ENCODE data around the gene MYO5C.
A peak's percentile ranks its signal among the peaks of the same experiment; 100 is the strongest.
"Not testable (repeated sequence)": the region's sequence is repeated elsewhere in the genome, so short reads cannot be mapped to it uniquely, and the experiment has no call there.

Gene MYO5C

GRCh38 chr15:52306270-52306669, 10.7 kb upstream of the MYO5C start:
- DNase-seq (ENCODE audit: low read depth) = peak; percentile 72

- DNase-seq (ENCODE audit: low read depth) = no peak
These were observed 7.6 kb upstream of the MYO5C start for GRCh38 chr15:52303093-52303772.

- DNase-seq (ENCODE audit: low read depth) = no peak
These were observed 5.8 kb upstream of the MYO5C start for GRCh38 chr15:52301265-52301847.

- DNase-seq (ENCODE audit: low read depth) = no peak
These were observed 653 bp downstream of the MYO5C start for GRCh38 chr15:52294881-52295420.

GRCh38 chr15:52292780-52293392, 2.7 kb downstream of the MYO5C start:
- no peak for DNase-seq (ENCODE audit: low read depth)

DNA sequence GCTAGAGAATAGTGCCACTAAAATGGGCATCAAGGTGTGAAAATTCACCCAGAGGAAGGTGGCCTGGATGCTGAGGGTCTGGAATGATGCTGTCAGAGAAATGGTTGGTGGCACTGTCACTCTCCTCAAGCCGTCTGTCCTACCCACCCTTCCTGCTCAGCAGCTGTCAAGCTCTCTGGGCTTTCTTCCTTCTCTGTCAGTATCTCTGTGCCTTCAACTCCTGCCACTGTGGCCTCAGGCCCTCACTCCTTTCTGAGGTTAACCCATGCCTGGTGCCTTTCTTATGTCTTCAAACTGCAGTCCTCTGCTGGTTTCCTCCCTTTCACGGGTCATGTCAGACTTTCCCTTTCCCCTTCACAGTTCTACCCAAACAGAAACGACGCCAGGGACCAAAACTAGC, 4.4 kb downstream of the MYO5C start:
- DNase-seq (ENCODE audit: low read depth) = no peak

GRCh38 chr15:52290800-52291199, 4.8 kb downstream of the MYO5C start:
- no peak for DNase-seq (ENCODE audit: low read depth)

GRCh38 chr15:52290329-52290728, 5.3 kb downstream of the MYO5C start:
- DNase-seq (ENCODE audit: low read depth) = no peak

DNA sequence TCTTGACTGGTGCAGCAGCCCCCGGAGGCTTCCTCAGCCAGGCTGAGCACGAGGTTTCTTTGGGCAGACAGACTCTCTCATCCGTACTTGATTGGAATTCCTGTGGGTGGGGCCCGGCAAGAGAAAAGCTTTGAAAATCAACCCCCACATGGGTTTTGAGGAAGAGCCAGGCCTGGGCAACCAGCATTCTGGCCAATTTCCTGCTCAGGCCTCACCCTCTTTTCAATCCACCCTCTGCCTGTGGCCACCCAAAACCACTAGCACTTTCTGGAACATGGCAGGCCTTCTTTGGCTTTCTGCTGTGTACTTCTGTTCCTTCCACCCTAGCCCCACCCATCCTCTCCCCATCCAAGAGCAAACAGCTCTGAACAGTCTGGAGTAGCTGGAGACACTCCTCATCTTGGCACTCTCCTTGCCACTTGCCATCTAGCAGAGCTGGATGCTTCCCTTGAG, 5.9 kb downstream of the MYO5C start:
- no peak for DNase-seq (ENCODE audit: low read depth)

GRCh38 chr15:52288986-52289385, 6.6 kb downstream of the MYO5C start:
- DNase-seq (ENCODE audit: low read depth) = no peak

DNA sequence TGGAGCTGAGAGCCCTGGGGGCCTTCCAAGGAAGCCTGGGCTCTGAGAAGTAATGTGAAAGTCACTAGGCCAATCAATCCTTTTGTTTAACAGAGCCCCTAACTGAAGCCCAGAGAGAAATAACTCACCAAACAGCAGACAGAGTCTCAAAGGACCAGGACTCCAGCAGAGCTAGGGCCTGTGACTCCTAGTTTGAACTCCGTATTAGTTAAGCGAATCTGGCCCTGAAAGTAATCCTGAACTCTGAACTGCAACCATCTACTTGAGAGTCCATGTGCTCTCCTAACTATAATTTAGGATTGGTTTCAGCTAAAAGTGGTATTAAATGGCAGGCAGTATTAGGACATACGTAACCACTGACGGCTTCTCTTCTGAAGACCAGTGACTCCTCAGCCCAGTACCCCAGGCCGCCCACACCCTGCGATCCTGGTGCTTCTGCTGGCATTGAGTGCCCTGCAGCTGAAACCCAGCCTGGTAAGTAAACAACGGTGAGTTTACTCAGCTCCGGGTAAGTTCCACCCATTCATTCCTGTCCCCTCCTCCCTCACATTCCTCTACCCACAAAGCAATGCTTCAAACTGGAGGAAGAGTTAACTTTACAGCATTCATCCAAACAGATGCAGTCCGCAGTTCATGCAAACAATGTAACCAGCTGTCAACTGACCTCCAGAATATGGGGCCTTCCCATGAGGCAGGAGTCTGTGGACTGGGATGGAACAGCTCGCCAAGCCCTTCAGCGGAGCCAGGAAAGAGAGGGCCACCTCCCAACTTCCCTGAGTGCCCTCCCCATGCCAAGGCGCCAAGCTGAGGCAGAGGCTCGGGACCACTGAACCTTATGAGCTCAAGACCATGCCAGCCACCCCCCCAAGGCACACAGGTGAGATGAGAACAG, 7.3 kb downstream of the MYO5C start:
- no peak for DNase-seq (ENCODE audit: low read depth)

DNA sequence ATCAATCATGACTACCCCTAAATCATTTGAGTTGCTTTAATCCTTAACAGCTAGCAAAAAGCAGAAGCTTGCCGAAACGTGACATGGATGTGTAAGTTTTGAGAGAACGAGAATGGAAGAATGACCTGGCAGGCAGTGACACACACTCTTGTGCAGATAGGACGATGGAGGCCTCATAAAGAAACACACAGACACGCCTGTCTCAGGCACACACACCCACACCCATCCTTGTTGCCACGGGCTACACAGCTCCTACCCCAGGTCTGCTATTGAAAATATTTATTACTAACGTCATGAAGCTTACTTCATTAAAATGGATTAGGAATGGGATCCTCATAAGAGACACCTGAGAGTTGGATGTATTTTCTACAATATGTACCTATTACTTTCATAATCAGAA, 8.5 kb downstream of the MYO5C start:
- no peak for DNase-seq (ENCODE audit: low read depth)

DNA sequence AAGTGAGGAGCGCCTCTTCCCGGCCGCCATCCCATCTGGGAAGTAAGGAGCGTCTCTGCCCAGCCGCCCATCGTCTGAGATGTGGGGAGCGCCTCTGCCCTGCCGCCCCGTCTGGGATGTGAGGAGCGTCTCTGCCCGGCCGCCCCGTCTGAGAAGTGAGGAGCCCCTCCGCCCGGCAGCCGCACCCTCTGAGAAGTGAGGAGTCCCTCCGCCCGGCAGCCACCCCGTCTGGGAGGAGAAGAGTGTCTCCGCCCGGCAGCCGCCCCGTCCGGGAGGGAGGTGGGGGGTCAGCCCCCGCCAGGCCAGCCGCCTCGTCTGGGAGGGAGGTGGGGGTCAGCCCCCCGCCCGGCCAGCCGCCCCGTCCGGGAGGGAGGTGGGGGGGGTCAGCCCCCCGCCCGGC, 9.7 kb downstream of the MYO5C start:
- DNase-seq (ENCODE audit: low read depth) = not testable (repeated sequence)

GRCh38 chr15:52284164-52284563, 11.4 kb downstream of the MYO5C start:
- DNase-seq (ENCODE audit: low read depth) = no peak

GRCh38 chr15:52283281-52283680, 12.3 kb downstream of the MYO5C start:
- no peak for DNase-seq (ENCODE audit: low read depth)

DNA sequence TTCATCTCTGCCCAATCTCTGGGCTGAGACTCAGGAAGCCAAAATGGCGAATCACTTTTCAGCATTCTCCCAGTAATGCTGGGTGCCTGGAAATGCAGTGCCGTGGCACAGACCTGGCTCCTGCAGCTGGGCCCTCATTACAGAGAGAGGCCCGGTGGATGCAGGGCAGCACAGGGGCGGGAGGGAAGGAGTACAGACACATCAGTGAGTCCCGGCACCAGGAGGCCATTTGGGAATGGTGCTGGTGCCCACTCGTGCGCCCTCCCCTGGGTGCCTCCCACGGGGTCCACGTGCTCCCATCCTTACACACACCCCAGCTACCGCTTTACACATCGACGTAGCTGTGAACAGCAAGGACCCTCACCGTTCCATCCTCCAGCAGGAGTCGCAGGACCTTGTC, 13.2 kb downstream of the MYO5C start:
- no peak for DNase-seq (ENCODE audit: low read depth)

GRCh38 chr15:52281085-52282035, 14.2 kb downstream of the MYO5C start:
- DNase-seq (ENCODE audit: low read depth) = no peak

- DNase-seq (ENCODE audit: low read depth) = no peak
These were observed 15.1 kb downstream of the MYO5C start for GRCh38 chr15:52280326-52281084.

GRCh38 chr15:52278636-52279367, 16.8 kb downstream of the MYO5C start:
- DNase-seq (ENCODE audit: low read depth) = no peak

- DNase-seq (ENCODE audit: low read depth) = no peak
These were observed 17.5 kb downstream of the MYO5C start for GRCh38 chr15:52278135-52278534.
